Tibial artery (tissue), 4 donors: ENCODE results near the gene MSI2.
"Not testable (repeated sequence)": the region's sequence is repeated elsewhere in the genome, so short reads cannot be mapped to it uniquely, and the experiment has no call there.

Experiments used
- DNase-seq, 2 donors: peaks; one replicate each; pipeline ENCODE4 v3.0.0-alpha.2; 2019
- H3K27ac ChIP-seq, 2 donors: fragments of 200-600 bp; sonication (generic) in 1 of 2; 1 replicate in 1 of 2; 2 replicates in 1 of 2; pipeline ENCODE4 v1.5.1; 2018 to 2019; ENCODE audit warnings: mild to moderate bottlenecking in 1 of 2
- H3K27me3 ChIP-seq, 2 donors: fragments of 200-600 bp; sonication (generic) in 1 of 2; one replicate each; pipeline versions ENCODE4 v1.5.1 to v1.6.0; 2016 to 2019
- H3K36me3 ChIP-seq, 3 donors: fragments of 200-600 bp; sonication (generic) in 2 of 3; one replicate each; pipeline ENCODE4 v1.5.1; 2016 to 2019; ENCODE audit warnings: mild to moderate bottlenecking in 2 of 3
- H3K4me1 ChIP-seq, 4 donors: fragments of 200-600 bp; sonication (generic) in 2 of 4; 1 replicate in 3 of 4; 2 replicates in 1 of 4; pipeline ENCODE4 v1.5.1; 2016 to 2019
- H3K4me3 ChIP-seq, 2 donors: fragments of 200-600 bp; sonication (generic) in 1 of 2; 1 replicate in 1 of 2; 2 replicates in 1 of 2; pipeline ENCODE4 v1.5.1; 2018 to 2019; ENCODE audit warnings: mild to moderate bottlenecking in 2 of 2
- H3K9me3 ChIP-seq, 3 donors: fragments of 200-600 bp; sonication (generic) in 1 of 3; one replicate each; pipeline ENCODE4 v1.5.1; 2016 to 2019
- intact Hi-C: fragments of 100-400 bp; cut with DNase I; formaldehyde crosslinking; loops from one replicate; pipeline ENCODE4 v1.15.0; 2023; ENCODE audit warnings: low total_unique reads
- TF ChIP-seq, protein P1 (sequence below), 2 experiments: fragments of 200-600 bp in 1 of 2; fragments of 450-650 bp in 1 of 2; IDR thresholded peaks; one replicate each; pipeline ENCODE4 v1.5.1; 2017 to 2019; ENCODE audit warnings: antibody characterized with exemption in 2 of 2, mild to moderate bottlenecking in 1 of 2, moderate library complexity in 1 of 2

MSI2 gene

DNA sequence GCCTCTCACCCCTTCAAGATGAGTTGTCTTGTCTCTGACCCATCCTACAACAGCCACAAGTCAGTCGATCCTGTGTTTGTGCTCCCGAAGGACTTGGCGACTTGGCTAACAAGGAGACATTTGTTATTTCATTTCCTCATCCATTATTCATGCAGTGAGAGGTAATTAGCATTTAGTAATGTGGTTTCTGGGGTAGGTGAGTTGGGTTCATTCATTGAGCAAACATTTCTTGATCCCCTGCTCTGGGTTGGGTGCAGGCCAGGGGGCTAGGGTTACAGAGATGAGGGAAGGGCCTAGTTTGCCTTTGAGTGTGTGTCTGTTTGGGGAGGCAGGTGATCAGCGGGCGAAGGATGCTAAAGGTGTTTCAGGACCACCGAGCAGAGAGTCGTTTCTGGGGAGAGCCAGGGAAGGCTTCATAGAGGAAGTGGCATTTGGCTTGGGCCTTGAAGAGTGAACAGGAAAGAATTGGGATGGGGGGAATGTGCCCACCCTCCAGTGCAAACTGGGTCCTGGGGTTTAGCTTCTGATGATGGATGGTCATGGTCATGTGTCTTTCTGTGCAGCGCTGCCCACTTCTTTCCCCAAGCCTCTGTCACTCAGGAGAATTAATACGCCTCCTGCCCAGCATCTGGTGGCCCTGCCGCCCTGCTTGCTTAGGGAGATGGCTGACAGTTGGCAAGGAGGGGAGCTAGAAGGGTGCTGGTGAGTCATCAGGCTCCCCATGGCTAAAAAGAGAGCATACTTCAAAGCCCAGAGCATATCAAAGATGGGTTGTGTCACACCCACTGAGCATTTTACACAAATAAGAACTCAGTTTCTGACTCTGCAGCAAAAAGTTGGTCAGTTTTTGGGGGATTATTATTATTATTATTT, 38.5 kb downstream of the MSI2 start:
- intact Hi-C loops, result no loop called here
- TF ChIP-seq, protein P1, sequence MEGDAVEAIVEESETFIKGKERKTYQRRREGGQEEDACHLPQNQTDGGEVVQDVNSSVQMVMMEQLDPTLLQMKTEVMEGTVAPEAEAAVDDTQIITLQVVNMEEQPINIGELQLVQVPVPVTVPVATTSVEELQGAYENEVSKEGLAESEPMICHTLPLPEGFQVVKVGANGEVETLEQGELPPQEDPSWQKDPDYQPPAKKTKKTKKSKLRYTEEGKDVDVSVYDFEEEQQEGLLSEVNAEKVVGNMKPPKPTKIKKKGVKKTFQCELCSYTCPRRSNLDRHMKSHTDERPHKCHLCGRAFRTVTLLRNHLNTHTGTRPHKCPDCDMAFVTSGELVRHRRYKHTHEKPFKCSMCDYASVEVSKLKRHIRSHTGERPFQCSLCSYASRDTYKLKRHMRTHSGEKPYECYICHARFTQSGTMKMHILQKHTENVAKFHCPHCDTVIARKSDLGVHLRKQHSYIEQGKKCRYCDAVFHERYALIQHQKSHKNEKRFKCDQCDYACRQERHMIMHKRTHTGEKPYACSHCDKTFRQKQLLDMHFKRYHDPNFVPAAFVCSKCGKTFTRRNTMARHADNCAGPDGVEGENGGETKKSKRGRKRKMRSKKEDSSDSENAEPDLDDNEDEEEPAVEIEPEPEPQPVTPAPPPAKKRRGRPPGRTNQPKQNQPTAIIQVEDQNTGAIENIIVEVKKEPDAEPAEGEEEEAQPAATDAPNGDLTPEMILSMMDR (IDR thresholded peaks at IDR 0.05), result no peak
- peaks cover 6 to 8% (median 6%) of the 10 kb centered on the region in 3 donors for H3K36me3 ChIP-seq
- no peak for DNase-seq
- no peaks in the 10 kb centered on the region for H3K27me3 ChIP-seq
- no peak overlapping the region for H3K27ac ChIP-seq
- no peaks in the 10 kb centered on the region for H3K9me3 ChIP-seq
- no peaks in the 10 kb centered on the region for H3K4me1 ChIP-seq
- no peak overlapping the region for H3K4me3 ChIP-seq

DNA sequence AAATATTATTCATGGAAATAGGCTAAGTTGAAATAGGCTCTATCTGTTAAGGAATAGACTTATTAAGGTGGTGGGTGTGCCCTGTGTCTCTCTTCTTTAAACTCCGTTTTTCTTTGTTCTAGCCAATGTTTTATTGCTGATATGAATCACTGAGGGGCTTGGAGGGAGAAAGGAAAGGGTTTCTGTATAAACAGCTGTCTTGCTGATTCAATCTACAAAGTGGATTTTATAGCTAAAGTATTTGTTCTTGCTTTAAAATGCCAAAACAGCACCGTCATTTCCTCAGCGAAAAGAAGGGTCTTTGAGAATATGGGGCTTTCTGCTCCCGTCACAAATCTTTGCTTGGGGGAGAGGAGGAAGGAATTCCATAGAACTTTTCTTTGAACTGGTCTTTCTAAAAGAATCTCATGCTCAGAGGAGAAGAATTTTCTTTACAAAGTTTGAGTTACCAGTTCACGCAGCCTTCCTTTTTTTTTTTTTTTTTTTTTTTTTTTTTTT, 39.3 kb downstream of the MSI2 start:
- TF ChIP-seq, protein P1 (IDR thresholded peaks at IDR 0.05), result no peak
- peaks cover 6 to 9% (median 8%) of the 10 kb centered on the region in 3 donors for H3K36me3 ChIP-seq
- H3K27ac ChIP-seq, result no peak overlapping the region
- H3K9me3 ChIP-seq, result no peaks in the 10 kb centered on the region
- H3K4me1 ChIP-seq, result no peaks in the 10 kb centered on the region
- no peak for DNase-seq
- no peaks in the 10 kb centered on the region for H3K27me3 ChIP-seq
- intact Hi-C loops, result no loop called here
- no peak overlapping the region for H3K4me3 ChIP-seq

DNA sequence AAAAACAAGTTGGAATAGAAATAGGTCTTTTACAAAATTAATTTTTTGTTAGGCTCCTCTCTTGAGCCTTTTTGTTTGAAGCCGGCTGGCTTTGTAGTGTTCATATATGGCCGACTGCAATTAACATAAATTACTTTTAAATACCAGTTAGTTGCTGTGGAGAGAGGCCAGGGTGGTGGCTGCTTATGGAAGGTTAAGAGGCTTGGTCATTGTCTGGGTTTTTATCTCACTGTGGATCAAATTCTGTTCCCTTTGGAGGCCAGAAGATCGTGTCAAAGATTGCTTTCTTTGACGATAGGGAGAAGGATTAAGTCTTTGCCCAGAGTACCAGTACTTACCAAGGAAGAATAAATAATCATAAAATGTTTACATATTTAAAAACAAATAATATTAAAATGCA, 39.9 kb downstream of the MSI2 start:
- TF ChIP-seq, protein P1 (IDR thresholded peaks at IDR 0.05), result no peak
- H3K27me3 ChIP-seq, result no peaks in the 10 kb centered on the region
- no peaks in the 10 kb centered on the region for H3K9me3 ChIP-seq
- no peaks in the 10 kb centered on the region for H3K4me1 ChIP-seq
- no peak overlapping the region for H3K27ac ChIP-seq
- intact Hi-C loops, result no loop called here
- H3K4me3 ChIP-seq, result no peak overlapping the region
- DNase-seq, result no peak
- H3K36me3 ChIP-seq, result peaks cover 6 to 13% (median 8%) of the 10 kb centered on the region in 3 donors

DNA sequence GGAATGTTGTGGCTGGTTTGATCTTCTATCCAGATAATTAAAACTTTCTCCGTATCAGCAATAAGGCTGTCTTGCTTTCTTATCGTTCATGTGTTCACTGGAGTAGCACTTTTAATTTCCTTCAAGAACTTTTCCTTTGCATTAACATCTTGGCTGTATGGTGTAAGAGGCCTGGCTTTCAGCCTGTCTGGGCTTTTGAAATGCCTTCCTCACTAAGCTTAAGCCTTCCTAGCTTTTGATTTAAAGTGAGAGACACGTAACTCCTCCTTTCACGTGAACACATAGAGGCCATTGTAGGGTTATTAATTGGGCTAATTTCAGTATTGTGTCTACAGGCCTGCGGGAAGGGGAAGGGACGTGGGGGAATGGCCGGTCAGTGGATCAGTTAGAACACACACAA, 42.9 kb downstream of the MSI2 start:
- no peak overlapping the region for H3K27ac ChIP-seq
- peaks cover 6 to 13% (median 8%) of the 10 kb centered on the region in 3 donors for H3K36me3 ChIP-seq
- no peak overlapping the region for H3K4me3 ChIP-seq
- no peaks in the 10 kb centered on the region for H3K9me3 ChIP-seq
- DNase-seq, result no peak
- intact Hi-C loops, result no loop called here
- TF ChIP-seq, protein P1 (IDR thresholded peaks at IDR 0.05), result no peak
- H3K27me3 ChIP-seq, result no peaks in the 10 kb centered on the region
- no peaks in the 10 kb centered on the region for H3K4me1 ChIP-seq

DNA sequence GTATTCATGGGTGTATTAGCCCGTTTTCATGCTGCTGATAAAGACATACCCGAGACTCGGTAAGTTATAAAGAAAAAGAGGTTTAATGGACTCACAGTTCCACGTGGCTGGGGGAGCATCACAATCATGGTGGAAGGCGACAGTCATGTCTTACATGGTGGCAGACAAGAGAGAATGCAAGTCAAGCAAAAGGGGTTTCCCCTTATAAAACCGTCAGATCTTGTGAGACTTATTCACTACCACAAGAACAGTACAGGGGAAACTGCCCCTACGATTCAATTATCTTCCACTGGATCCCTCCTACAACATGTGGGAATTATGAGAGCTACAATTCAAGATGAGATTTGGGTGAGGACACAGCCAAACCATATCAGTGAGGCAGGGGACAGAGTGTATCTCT, 44.3 kb downstream of the MSI2 start:
- DNase-seq, H3K27me3 ChIP-seq, H3K27ac ChIP-seq, H3K9me3 ChIP-seq, H3K4me3 ChIP-seq, intact Hi-C loops, H3K4me1 ChIP-seq: not testable (repeated sequence)
- H3K36me3 ChIP-seq, result peaks cover 6 to 13% (median 8%) of the 10 kb centered on the region in 3 donors

DNA sequence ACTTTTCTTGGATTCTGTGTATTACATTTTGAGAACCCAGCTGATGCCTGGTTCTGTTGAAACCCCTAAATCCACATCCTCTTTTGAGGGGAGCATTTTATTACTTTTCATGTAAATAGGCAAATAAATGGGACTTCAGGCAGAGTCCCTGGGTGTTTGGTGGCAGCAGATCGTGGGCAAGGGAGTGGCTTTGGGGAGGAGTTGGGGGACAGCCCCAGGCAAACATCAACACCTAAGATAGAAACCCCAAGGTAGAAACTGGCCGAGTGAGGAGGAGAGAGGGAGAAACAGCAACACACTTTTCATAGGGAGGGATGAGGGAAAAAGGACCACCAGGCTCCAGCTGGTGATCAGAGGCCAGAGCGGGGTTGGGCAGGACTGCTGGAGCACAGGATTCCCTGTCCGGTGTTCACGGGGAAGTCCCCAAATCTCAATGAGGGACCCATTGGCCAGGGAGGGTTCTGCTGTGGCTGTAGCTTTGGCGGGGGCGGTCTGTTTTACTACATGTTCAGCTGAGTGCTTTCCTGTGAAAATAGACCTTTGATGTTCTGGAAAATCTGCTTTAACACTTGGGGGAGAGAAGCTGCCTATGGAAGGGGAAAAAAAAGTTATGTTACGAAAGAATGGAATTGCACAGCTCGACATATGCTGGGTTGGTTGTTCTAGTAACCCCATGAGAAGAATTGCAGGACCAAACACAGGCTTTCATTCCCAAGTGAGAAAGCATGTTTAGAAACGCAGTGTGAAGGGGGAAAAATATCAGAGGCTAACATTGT, 46.6 kb downstream of the MSI2 start:
- H3K4me3 ChIP-seq, result no peak overlapping the region
- DNase-seq, result no peak
- TF ChIP-seq, protein P1 (IDR thresholded peaks at IDR 0.05), result no peak
- H3K27me3 ChIP-seq, result no peaks in the 10 kb centered on the region
- no peak overlapping the region for H3K27ac ChIP-seq
- H3K9me3 ChIP-seq, result no peaks in the 10 kb centered on the region
- intact Hi-C loops, result no loop called here
- H3K36me3 ChIP-seq, result peaks cover 8 to 13% (median 9%) of the 10 kb centered on the region in 3 donors
- no peaks in the 10 kb centered on the region for H3K4me1 ChIP-seq
